Measurements from ENCODE around the gene CAMKK1.

DNA sequence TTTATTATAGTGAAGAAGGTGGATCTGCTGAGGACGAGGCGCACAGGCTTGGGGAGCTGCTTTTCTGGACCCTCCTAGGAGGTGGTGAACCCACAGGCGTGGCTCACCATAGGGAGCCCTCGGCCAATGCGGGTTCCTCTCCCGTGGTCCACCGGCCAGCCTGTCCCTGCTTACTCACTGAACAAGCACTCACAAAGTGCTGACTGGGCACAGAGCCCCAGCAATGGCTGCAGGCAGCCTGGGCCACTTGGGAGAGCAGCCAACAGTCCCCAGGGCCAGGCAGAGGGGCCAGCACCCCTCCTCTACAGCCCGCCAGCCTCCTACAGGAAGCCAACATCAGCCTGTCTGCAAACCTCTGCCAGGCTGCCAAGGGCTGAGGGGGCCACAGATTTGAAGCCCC is 27.7 kb downstream of the CAMKK1 start:
- TF ChIP-seq, protein P1, sequence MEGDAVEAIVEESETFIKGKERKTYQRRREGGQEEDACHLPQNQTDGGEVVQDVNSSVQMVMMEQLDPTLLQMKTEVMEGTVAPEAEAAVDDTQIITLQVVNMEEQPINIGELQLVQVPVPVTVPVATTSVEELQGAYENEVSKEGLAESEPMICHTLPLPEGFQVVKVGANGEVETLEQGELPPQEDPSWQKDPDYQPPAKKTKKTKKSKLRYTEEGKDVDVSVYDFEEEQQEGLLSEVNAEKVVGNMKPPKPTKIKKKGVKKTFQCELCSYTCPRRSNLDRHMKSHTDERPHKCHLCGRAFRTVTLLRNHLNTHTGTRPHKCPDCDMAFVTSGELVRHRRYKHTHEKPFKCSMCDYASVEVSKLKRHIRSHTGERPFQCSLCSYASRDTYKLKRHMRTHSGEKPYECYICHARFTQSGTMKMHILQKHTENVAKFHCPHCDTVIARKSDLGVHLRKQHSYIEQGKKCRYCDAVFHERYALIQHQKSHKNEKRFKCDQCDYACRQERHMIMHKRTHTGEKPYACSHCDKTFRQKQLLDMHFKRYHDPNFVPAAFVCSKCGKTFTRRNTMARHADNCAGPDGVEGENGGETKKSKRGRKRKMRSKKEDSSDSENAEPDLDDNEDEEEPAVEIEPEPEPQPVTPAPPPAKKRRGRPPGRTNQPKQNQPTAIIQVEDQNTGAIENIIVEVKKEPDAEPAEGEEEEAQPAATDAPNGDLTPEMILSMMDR (IDR thresholded peaks at IDR 0.05; ENCODE audit: extremely low read depth in 1 of 2, insufficient read depth in 1 of 2, low read depth in 1 of 2, low read length in 2 of 2), result no peak
- TF ChIP-seq MYC (IDR thresholded peaks at IDR 0.05; ENCODE audit: low read depth, low read length), result no peak
- no peak for TF ChIP-seq POLR2A (IDR thresholded peaks at IDR 0.05; ENCODE audit: low read depth, low read length)

Data from endothelial cell of umbilical vein (primary cell).